ENCODE measurements around the gene RXRG. TPM values are rescaled to one million over a fixed set of nuclear protein-coding genes. Genes with fewer than 3 reads are reported as not detected.

RXRG gene
- total RNA-seq, 1 donor from 2014 or later = not detected

GRCh38 chr1:165442053-165442452, 2.9 kb downstream of the RXRG start:
- FAIRE-seq = no peak
- no peaks in the 10 kb centered on the region for H4K20me1 ChIP-seq (ENCODE audit: insufficient read depth, low read length)
- H3K4me1 ChIP-seq (ENCODE audit: insufficient read depth, low read length) = no peaks in the 10 kb centered on the region
- peaks cover 39% of the 10 kb centered on the region for H3K27me3 Mint-ChIP-seq (ENCODE audit: low read depth, unreplicated experiment)
- H3K4me3 ChIP-seq (ENCODE audit: insufficient read depth, low read depth, low read length) = no peak overlapping the region
- H3K36me3 Mint-ChIP-seq (ENCODE audit: low read depth, unreplicated experiment) = no peaks in the 10 kb centered on the region
- no peak for DNase-seq (ENCODE audit: low read depth)
- H3K9ac ChIP-seq (ENCODE audit: low read length) = no peak overlapping the region
- H3K4me2 ChIP-seq (ENCODE audit: low read length) = no peak overlapping the region
- H3K4me1 Mint-ChIP-seq (ENCODE audit: low read depth, unreplicated experiment) = peaks cover 1% of the 10 kb centered on the region
- H3K4me3 Mint-ChIP-seq (ENCODE audit: unreplicated experiment) = no peak overlapping the region
- H3K79me2 ChIP-seq (ENCODE audit: insufficient read depth, low read length) = no peaks in the 10 kb centered on the region
- no peak overlapping the region for H2AFZ ChIP-seq (ENCODE audit: low read depth, low read length)
- H3K27me3 ChIP-seq (ENCODE audit: insufficient read depth, low read length) = peaks cover 33% of the 10 kb centered on the region
- H3K9me3 ChIP-seq (ENCODE audit: insufficient read depth, low read depth, low read length) = no peaks in the 10 kb centered on the region
- no peaks in the 10 kb centered on the region for H3K9me3 Mint-ChIP-seq (ENCODE audit: unreplicated experiment)
- H3K27ac ChIP-seq (ENCODE audit: low read depth, low read length) = no peak overlapping the region
- no peak for TF ChIP-seq CTCF (IDR thresholded peaks at IDR 0.05; ENCODE audit: insufficient read depth, low read depth, low read length)
- TF ChIP-seq EZH2 (IDR thresholded peaks at IDR 0.05; ENCODE audit: insufficient read depth, low read length) = no peak
- no peak overlapping the region for H3K27ac Mint-ChIP-seq (ENCODE audit: unreplicated experiment)
- H3K36me3 ChIP-seq (ENCODE audit: insufficient read depth, low read length) = no peaks in the 10 kb centered on the region

GRCh38 chr1:165441166-165441880, 3.6 kb downstream of the RXRG start:
- no peaks in the 10 kb centered on the region for H4K20me1 ChIP-seq (ENCODE audit: insufficient read depth, low read length)
- H2AFZ ChIP-seq (ENCODE audit: low read depth, low read length) = no peak overlapping the region
- H3K9me3 ChIP-seq (ENCODE audit: insufficient read depth, low read depth, low read length) = no peaks in the 10 kb centered on the region
- H3K4me3 ChIP-seq (ENCODE audit: insufficient read depth, low read depth, low read length) = no peak overlapping the region
- no peaks in the 10 kb centered on the region for H3K36me3 Mint-ChIP-seq (ENCODE audit: low read depth, unreplicated experiment)
- no peak overlapping the region for H3K27ac Mint-ChIP-seq (ENCODE audit: unreplicated experiment)
- no peaks in the 10 kb centered on the region for H3K36me3 ChIP-seq (ENCODE audit: insufficient read depth, low read length)
- no peak for TF ChIP-seq EZH2 (IDR thresholded peaks at IDR 0.05; ENCODE audit: insufficient read depth, low read length)
- TF ChIP-seq CTCF (IDR thresholded peaks at IDR 0.05; ENCODE audit: insufficient read depth, low read depth, low read length) = no peak
- no peak for FAIRE-seq
- H3K4me1 ChIP-seq (ENCODE audit: insufficient read depth, low read length) = no peaks in the 10 kb centered on the region
- peaks cover 1% of the 10 kb centered on the region for H3K4me1 Mint-ChIP-seq (ENCODE audit: low read depth, unreplicated experiment)
- no peaks in the 10 kb centered on the region for H3K9me3 Mint-ChIP-seq (ENCODE audit: unreplicated experiment)
- no peak overlapping the region for H3K4me2 ChIP-seq (ENCODE audit: low read length)
- no peaks in the 10 kb centered on the region for H3K79me2 ChIP-seq (ENCODE audit: insufficient read depth, low read length)
- no peak overlapping the region for H3K9ac ChIP-seq (ENCODE audit: low read length)
- no peak overlapping the region for H3K27ac ChIP-seq (ENCODE audit: low read depth, low read length)
- H3K27me3 Mint-ChIP-seq (ENCODE audit: low read depth, unreplicated experiment) = peaks cover 43% of the 10 kb centered on the region
- DNase-seq (ENCODE audit: low read depth) = no peak
- H3K27me3 ChIP-seq (ENCODE audit: insufficient read depth, low read length) = peaks cover 33% of the 10 kb centered on the region
- H3K4me3 Mint-ChIP-seq (ENCODE audit: unreplicated experiment) = no peak overlapping the region

- Mint-ChIP-seq H3K4me1 (ENCODE audit: low read depth, unreplicated experiment) (peaks cover 1% of the 10 kb centered on the region), H3K4me3 (ENCODE audit: unreplicated experiment) (no peak overlapping the region), H3K27me3 (ENCODE audit: low read depth, unreplicated experiment) (peaks cover 62% of the 10 kb centered on the region), H3K36me3 (ENCODE audit: low read depth, unreplicated experiment) (no peaks in the 10 kb centered on the region), H3K9me3 (ENCODE audit: unreplicated experiment) (no peaks in the 10 kb centered on the region), H3K27ac (ENCODE audit: unreplicated experiment) (no peak overlapping the region)
- Histone ChIP-seq H3K4me1 (ENCODE audit: insufficient read depth, low read length) (no peaks in the 10 kb centered on the region), H3K9ac (ENCODE audit: low read length) (no peak overlapping the region), H3K27ac (ENCODE audit: low read depth, low read length) (no peak overlapping the region), H3K36me3 (ENCODE audit: insufficient read depth, low read length) (no peaks in the 10 kb centered on the region), H3K9me3 (ENCODE audit: insufficient read depth, low read depth, low read length) (no peaks in the 10 kb centered on the region), H3K4me2 (ENCODE audit: low read length) (no peak overlapping the region), H2AFZ (ENCODE audit: low read depth, low read length) (no peak overlapping the region), H3K4me3 (ENCODE audit: insufficient read depth, low read depth, low read length) (no peak overlapping the region), H3K27me3 (ENCODE audit: insufficient read depth, low read length) (peaks cover 14% of the 10 kb centered on the region), H4K20me1 (ENCODE audit: insufficient read depth, low read length) (no peaks in the 10 kb centered on the region), H3K79me2 (ENCODE audit: insufficient read depth, low read length) (no peaks in the 10 kb centered on the region)
- TF ChIP-seq CTCF (IDR thresholded peaks at IDR 0.05; ENCODE audit: insufficient read depth, low read depth, low read length) (no peak), EZH2 (IDR thresholded peaks at IDR 0.05; ENCODE audit: insufficient read depth, low read length) (no peak)
- no peak for FAIRE-seq
- DNase-seq (ENCODE audit: low read depth) = no peak
Measured at GRCh38 chr1:165439330-165439729, 5.6 kb downstream of the RXRG start.
